DOHH2 (cell line): ENCODE results near the gene GABARAPL1.

Source experiments
- H3F3A ChIP-seq: fragments of 200-600 bp; sonication (generic), shearing (Covaris generic); 2 replicates; pipeline ENCODE4 v1.6.0; 2016; ENCODE audit warnings: antibody characterized with exemption, mild to moderate bottlenecking; ENCODE audit not compliant: control insufficient read depth, insufficient read depth
- H3K27ac ChIP-seq: fragments of 200-600 bp; sonication (generic); 2 replicates; pipeline ENCODE4 v1.5.1; 2014; ENCODE audit warnings: low read depth, mild to moderate bottlenecking, low read length, moderate library complexity
- H3K27me3 ChIP-seq: fragments of 200-600 bp; sonication (generic); 2 replicates; pipeline ENCODE4 v1.6.1; 2014; ENCODE audit warnings: mild to moderate bottlenecking, low read length, mixed read lengths; ENCODE audit not compliant: control insufficient read depth
- H3K36me3 ChIP-seq: fragments of 200-600 bp; sonication (generic); 2 replicates; pipeline ENCODE4 v1.6.1; 2014; ENCODE audit warnings: mild to moderate bottlenecking, low read length, moderate library complexity, mixed read lengths; ENCODE audit not compliant: control insufficient read depth
- H3K4me1 ChIP-seq: fragments of 200-600 bp; sonication (generic); 2 replicates; pipeline ENCODE4 v1.6.1; 2014; ENCODE audit warnings: mild to moderate bottlenecking, low read length, mixed read lengths; ENCODE audit not compliant: control insufficient read depth
- H3K4me2 ChIP-seq: fragments of 200-600 bp; sonication (generic); 2 replicates; pipeline ENCODE4 v1.6.0; 2014; ENCODE audit warnings: mild to moderate bottlenecking, low read length, moderate library complexity
- H3K4me3 ChIP-seq: fragments of 200-600 bp; sonication (generic); 2 replicates; pipeline ENCODE4 v1.5.1; 2014; ENCODE audit warnings: mild to moderate bottlenecking, low read length, mixed read lengths
- H3K79me2 ChIP-seq: fragments of 200-600 bp; sonication (generic); 2 replicates; pipeline ENCODE4 v1.6.1; 2014; ENCODE audit warnings: mild to moderate bottlenecking, low read length, mixed read lengths; ENCODE audit not compliant: control insufficient read depth
- H3K9me2 ChIP-seq: fragments of 200-600 bp; sonication (generic); replicated peaks from 2 replicates; pipeline ENCODE4 v1.6.1; 2014; ENCODE audit warnings: mild to moderate bottlenecking, low read length, mixed read lengths; ENCODE audit not compliant: control insufficient read depth
- H3K9me3 ChIP-seq: fragments of 200-600 bp; sonication (generic); 2 replicates; pipeline ENCODE4 v1.6.1; 2014; ENCODE audit warnings: antibody characterized with exemption, low read length, mixed read lengths; ENCODE audit not compliant: control insufficient read depth, insufficient read depth
- H4K20me1 ChIP-seq: fragments of 200-600 bp; sonication (generic); 2 replicates; pipeline ENCODE4 v1.6.0; 2014; ENCODE audit warnings: low read depth, mild to moderate bottlenecking, antibody characterized with exemption, low read length, moderate library complexity; ENCODE audit not compliant: control insufficient read depth, insufficient read depth
- EZH2phosphoT487 ChIP-seq: fragments of 200-600 bp; sonication (generic); IDR thresholded peaks from 2 replicates; pipeline ENCODE4 v1.6.1; 2017; ENCODE audit warnings: borderline replicate concordance, mild to moderate bottlenecking, antibody characterized with exemption, low read length, moderate library complexity, mixed read lengths
- TF ChIP-seq, protein P1 (sequence below): fragments of 200-600 bp; sonication (generic); IDR thresholded peaks from one replicate; pipeline ENCODE4 v1.5.1; 2014; ENCODE audit warnings: antibody characterized with exemption, mild to moderate bottlenecking, low read depth, low read length; ENCODE audit not compliant: poor library complexity, severe bottlenecking

The GABARAPL1 gene

GRCh38 chr12:10243818-10244520 lies 31.3 kb downstream of the GABARAPL1 start:
- Histone ChIP-seq H3K4me2 (peak overlapping the region; percentile 76), H3K27me3 (no peaks in the 10 kb centered on the region)

GRCh38 chr12:10247436-10248058 lies 34.9 kb downstream of the GABARAPL1 start:
- Histone ChIP-seq H3K27ac (peak overlapping the region; percentile 46), H3K9me3 (peaks cover 4% of the 10 kb centered on the region; the same call in 1 of the 2 replicates), H3K79me2 (no peaks in the 10 kb centered on the region), H3K4me1 (peaks cover 91% of the 10 kb centered on the region), H4K20me1 (no peaks in the 10 kb centered on the region), H3K27me3 (no peaks in the 10 kb centered on the region), H3K36me3 (peaks cover 7% of the 10 kb centered on the region; the same call in 1 of the 2 replicates), H3K9me2 (no peaks in the 10 kb centered on the region), H3K4me3 (0 out of 2 replicates have a peak overlapping the region, but pooled peaks have one; percentile 0), H3K4me2 (peak overlapping the region; percentile 47), H3F3A (peaks cover 20% of the 10 kb centered on the region)
- TF ChIP-seq EZH2phosphoT487 = no peak
- TF ChIP-seq, protein P1, sequence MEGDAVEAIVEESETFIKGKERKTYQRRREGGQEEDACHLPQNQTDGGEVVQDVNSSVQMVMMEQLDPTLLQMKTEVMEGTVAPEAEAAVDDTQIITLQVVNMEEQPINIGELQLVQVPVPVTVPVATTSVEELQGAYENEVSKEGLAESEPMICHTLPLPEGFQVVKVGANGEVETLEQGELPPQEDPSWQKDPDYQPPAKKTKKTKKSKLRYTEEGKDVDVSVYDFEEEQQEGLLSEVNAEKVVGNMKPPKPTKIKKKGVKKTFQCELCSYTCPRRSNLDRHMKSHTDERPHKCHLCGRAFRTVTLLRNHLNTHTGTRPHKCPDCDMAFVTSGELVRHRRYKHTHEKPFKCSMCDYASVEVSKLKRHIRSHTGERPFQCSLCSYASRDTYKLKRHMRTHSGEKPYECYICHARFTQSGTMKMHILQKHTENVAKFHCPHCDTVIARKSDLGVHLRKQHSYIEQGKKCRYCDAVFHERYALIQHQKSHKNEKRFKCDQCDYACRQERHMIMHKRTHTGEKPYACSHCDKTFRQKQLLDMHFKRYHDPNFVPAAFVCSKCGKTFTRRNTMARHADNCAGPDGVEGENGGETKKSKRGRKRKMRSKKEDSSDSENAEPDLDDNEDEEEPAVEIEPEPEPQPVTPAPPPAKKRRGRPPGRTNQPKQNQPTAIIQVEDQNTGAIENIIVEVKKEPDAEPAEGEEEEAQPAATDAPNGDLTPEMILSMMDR = no peak

More at GRCh38 chr12:10243818-10244520, 31.3 kb downstream of the GABARAPL1 start:
- Histone ChIP-seq H3K4me1 (peaks cover 75% of the 10 kb centered on the region), H3K9me3 (no peaks in the 10 kb centered on the region), H3K9me2 (no peaks in the 10 kb centered on the region), H3K27ac (peak overlapping the region; percentile 67), H3K36me3 (peaks cover 3% of the 10 kb centered on the region; the same call in 1 of the 2 replicates), H3F3A (0 out of 2 replicates have a peak, but pooled peaks cover 14% of the 10 kb centered on the region), H4K20me1 (no peaks in the 10 kb centered on the region), H3K4me3 (peak overlapping the region; percentile 59), H3K79me2 (no peaks in the 10 kb centered on the region)
- TF ChIP-seq EZH2phosphoT487 = no peak
- TF ChIP-seq, protein P1 = no peak

- Histone ChIP-seq H3K36me3 (peaks cover 15% of the 10 kb centered on the region), H3K27me3 (no peaks in the 10 kb centered on the region), H3K4me3 (no peak overlapping the region), H3K9me2 (no peaks in the 10 kb centered on the region), H4K20me1 (no peaks in the 10 kb centered on the region), H3K79me2 (no peaks in the 10 kb centered on the region), H3K4me2 (no peak overlapping the region), H3K9me3 (peaks cover 16% of the 10 kb centered on the region), H3K27ac (no peak overlapping the region), H3F3A (peaks cover 25% of the 10 kb centered on the region), H3K4me1 (peaks cover 81% of the 10 kb centered on the region)
- TF ChIP-seq, protein P1 = no peak
- TF ChIP-seq EZH2phosphoT487 = no peak
Measured at GRCh38 chr12:10249690-10250455, 37.2 kb downstream of the GABARAPL1 start.
